Measurements from ENCODE around the gene IGSF6. TPM values are rescaled to one million over a fixed set of nuclear protein-coding genes. Genes with fewer than 3 reads are reported as not detected.
A peak's percentile ranks its signal among the peaks of the same experiment; 100 is the strongest.

The IGSF6 gene
- polyA plus RNA-seq, 3 donors, result 86.2 to 276 (median 159) TPM

DNA sequence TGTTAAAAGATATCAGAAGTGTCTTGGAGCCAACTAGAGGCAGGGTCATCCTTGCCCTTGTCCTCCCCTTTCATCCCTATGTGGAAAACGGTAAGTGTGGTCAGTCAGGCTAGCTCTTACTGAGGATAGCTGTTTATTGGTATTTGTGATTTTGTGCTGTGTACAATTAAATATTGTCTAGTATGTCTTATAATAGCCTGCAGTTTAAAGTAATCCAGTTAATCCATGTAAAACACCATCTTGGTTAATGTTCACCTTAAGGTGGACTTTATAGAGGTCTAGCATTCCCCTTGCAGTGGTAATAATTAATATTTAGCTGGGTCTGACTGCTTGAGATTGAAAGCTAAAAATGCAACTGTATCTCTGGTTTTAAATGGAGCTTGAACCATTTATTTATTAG, 27.4 kb downstream of the IGSF6 start:
- Histone ChIP-seq H2AFZ (ENCODE audit: insufficient read depth, low read depth, low read length, poor library complexity, severe bottlenecking) (no peak overlapping the region), H3K9ac (ENCODE audit: insufficient read depth, low read length, poor library complexity, severe bottlenecking) (no peak overlapping the region), H3K4me3 (replicated peaks in 1 of 3; ENCODE audit: low read depth in 2 of 3, low read length in 3 of 3) (no peak overlapping the region), H3K4me1 (ENCODE audit: control insufficient read depth in 1 of 2, insufficient read depth in 2 of 2, low read length in 2 of 2) (peaks cover 53 to 67% of the 10 kb centered on the region in 2 donors), H3K9me3 (replicated peaks in 1 of 2; ENCODE audit: control insufficient read depth in 1 of 2, insufficient read depth in 1 of 2, low read length in 2 of 2) (peaks cover 0 to 5% of the 10 kb centered on the region in 2 donors), H3K27me3 (ENCODE audit: control insufficient read depth in 2 of 2, insufficient read depth in 2 of 2, low read length in 2 of 2) (no peaks in the 10 kb centered on the region), H3K36me3 (replicated peaks in 1 of 2; ENCODE audit: control insufficient read depth in 1 of 2, insufficient read depth in 2 of 2, low read length in 2 of 2) (peaks cover 42 to 57% of the 10 kb centered on the region in 2 donors), H3K79me2 (ENCODE audit: insufficient read depth, low read length) (peaks cover 94% of the 10 kb centered on the region), H3K4me2 (replicated peaks; ENCODE audit: extremely low read depth, low read length, poor library complexity, severe bottlenecking) (no peak overlapping the region), H3K27ac (ENCODE audit: low read depth in 1 of 2, low read length in 2 of 2) (peak overlapping the region in 1 of 2 donors; percentile 87), H4K20me1 (ENCODE audit: insufficient read depth, low read length) (peaks cover 41% of the 10 kb centered on the region)
- no peak for DNase-seq
- Mint-ChIP-seq H3K27me3 (ENCODE audit: low read depth in 3 of 3) (peaks cover 0 to 4% (median 0%) of the 10 kb centered on the region in 3 donors), H3K27ac (peak overlapping the region; percentile 55 to 99 (median 93)), H3K9me3 (peaks cover 0 to 7% (median 2%) of the 10 kb centered on the region in 7 donors), H3K4me3 (no peak overlapping the region), H3K36me3 (peaks cover 62 to 84% of the 10 kb centered on the region in 2 donors), H3K4me1 (peaks cover 65% of the 10 kb centered on the region)
- no CpG with 5 or more reads among the region's 1 CpG for WGBS (ENCODE audit: insufficient coverage)
- TF ChIP-seq, protein P1, sequence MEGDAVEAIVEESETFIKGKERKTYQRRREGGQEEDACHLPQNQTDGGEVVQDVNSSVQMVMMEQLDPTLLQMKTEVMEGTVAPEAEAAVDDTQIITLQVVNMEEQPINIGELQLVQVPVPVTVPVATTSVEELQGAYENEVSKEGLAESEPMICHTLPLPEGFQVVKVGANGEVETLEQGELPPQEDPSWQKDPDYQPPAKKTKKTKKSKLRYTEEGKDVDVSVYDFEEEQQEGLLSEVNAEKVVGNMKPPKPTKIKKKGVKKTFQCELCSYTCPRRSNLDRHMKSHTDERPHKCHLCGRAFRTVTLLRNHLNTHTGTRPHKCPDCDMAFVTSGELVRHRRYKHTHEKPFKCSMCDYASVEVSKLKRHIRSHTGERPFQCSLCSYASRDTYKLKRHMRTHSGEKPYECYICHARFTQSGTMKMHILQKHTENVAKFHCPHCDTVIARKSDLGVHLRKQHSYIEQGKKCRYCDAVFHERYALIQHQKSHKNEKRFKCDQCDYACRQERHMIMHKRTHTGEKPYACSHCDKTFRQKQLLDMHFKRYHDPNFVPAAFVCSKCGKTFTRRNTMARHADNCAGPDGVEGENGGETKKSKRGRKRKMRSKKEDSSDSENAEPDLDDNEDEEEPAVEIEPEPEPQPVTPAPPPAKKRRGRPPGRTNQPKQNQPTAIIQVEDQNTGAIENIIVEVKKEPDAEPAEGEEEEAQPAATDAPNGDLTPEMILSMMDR (IDR thresholded peaks at IDR 0.05), result no peak
- intact Hi-C loops (cut with micrococcal nuclease), result loop anchor here (5.0 kb wide), 2 partner anchors 33 to 38 kb away; no protein-coding TSS in a partner anchor

DNA sequence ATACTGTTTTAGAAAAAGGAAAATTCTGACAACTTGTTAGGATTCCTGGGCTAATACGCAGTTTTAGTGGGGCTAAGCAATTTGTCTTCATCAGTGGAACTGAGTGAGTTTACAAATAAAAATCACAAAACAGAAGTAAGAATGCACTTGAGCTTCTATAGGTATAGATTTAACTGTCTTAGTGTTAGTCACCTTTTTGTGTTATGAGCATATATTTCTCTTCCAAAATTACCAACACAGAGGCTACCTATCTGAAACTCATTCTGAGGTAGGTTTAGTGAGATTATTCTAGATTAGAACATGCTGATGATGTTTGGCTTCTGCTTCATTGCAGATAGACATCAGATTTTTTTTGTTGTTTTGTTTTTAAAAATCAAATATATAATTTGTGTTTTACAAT, 29.9 kb downstream of the IGSF6 start:
- Histone ChIP-seq H3K79me2 (ENCODE audit: insufficient read depth, low read length) (peaks cover 94% of the 10 kb centered on the region), H3K9ac (ENCODE audit: insufficient read depth, low read length, poor library complexity, severe bottlenecking) (no peak overlapping the region), H3K36me3 (replicated peaks in 1 of 2; ENCODE audit: control insufficient read depth in 1 of 2, insufficient read depth in 2 of 2, low read length in 2 of 2) (peaks cover 33 to 51% of the 10 kb centered on the region in 2 donors), H3K4me1 (ENCODE audit: control insufficient read depth in 1 of 2, insufficient read depth in 2 of 2, low read length in 2 of 2) (peaks cover 67 to 74% of the 10 kb centered on the region in 2 donors), H4K20me1 (ENCODE audit: insufficient read depth, low read length) (peaks cover 46% of the 10 kb centered on the region), H3K9me3 (replicated peaks in 1 of 2; ENCODE audit: control insufficient read depth in 1 of 2, insufficient read depth in 1 of 2, low read length in 2 of 2) (no peaks in the 10 kb centered on the region), H2AFZ (ENCODE audit: insufficient read depth, low read depth, low read length, poor library complexity, severe bottlenecking) (no peak overlapping the region), H3K27me3 (ENCODE audit: control insufficient read depth in 2 of 2, insufficient read depth in 2 of 2, low read length in 2 of 2) (no peaks in the 10 kb centered on the region), H3K27ac (ENCODE audit: low read depth in 1 of 2, low read length in 2 of 2) (peak overlapping the region in 1 of 2 donors; percentile 26), H3K4me3 (replicated peaks in 1 of 3; ENCODE audit: low read depth in 2 of 3, low read length in 3 of 3) (no peak overlapping the region), H3K4me2 (replicated peaks; ENCODE audit: extremely low read depth, low read length, poor library complexity, severe bottlenecking) (no peak overlapping the region)
- Mint-ChIP-seq H3K9me3 (peaks cover 0 to 2% (median 0%) of the 10 kb centered on the region in 7 donors), H3K4me3 (no peak overlapping the region), H3K4me1 (peaks cover 71% of the 10 kb centered on the region), H3K36me3 (peaks cover 58 to 83% of the 10 kb centered on the region in 2 donors), H3K27ac (peak overlapping the region in 2 of 7 donors; percentile 15 to 25), H3K27me3 (ENCODE audit: low read depth in 3 of 3) (peaks cover 0 to 4% (median 0%) of the 10 kb centered on the region in 3 donors)
- intact Hi-C loops (cut with micrococcal nuclease), result no loop called here
- 100% methylated on average over 1 of the region's 1 CpG for WGBS (ENCODE audit: insufficient coverage)
- TF ChIP-seq, protein P1 (IDR thresholded peaks at IDR 0.05), result no peak
- DNase-seq, result no peak

Measured in CD14-positive monocyte (primary cell).